Measurements from ENCODE around the gene FAM110C. TPM values are rescaled to one million over a fixed set of nuclear protein-coding genes. Genes with fewer than 3 reads are reported as not detected.
A peak's percentile ranks its signal among the peaks of the same experiment; 100 is the strongest.
"Not testable (repeated sequence)": the region's sequence is repeated elsewhere in the genome, so short reads cannot be mapped to it uniquely, and the experiment has no call there.

Gene FAM110C
- 0.78 and 1.2 TPM in 2 replicates for total RNA-seq

- peaks cover 49% of the 10 kb centered on the region for H3K27me3 Mint-ChIP-seq (ENCODE audit: insufficient read depth)
- peaks cover 43% of the 10 kb centered on the region for H3K4me1 Mint-ChIP-seq (ENCODE audit: low read depth)
- intact Hi-C loops (cut with micrococcal nuclease), result no loop called here
- DNase-seq (ENCODE audit: low spot score), result peak; percentile 53
- peak within 1 kb of the TSS; percentile 86 for H3K4me3 Mint-ChIP-seq
- peak within 1 kb of the TSS; percentile 73 for H3K27ac Mint-ChIP-seq
- peaks cover 7% of the 10 kb centered on the region for H3K36me3 Mint-ChIP-seq (ENCODE audit: low read depth)
- no peaks in the 10 kb centered on the region for H3K9me3 Mint-ChIP-seq
Measured at GRCh38 chr2:46471-47345, at the start of gene FAM110C. Gene FAM110C, minus strand, starts transcription at chr2:46505. Its CDS starts 120 bp downstream, at chr2:46385.

GRCh38 chr2:92326-92725 is 46.0 kb upstream of the FAM110C start:
- Mint-ChIP-seq H3K9me3 (peaks cover 8% of the 10 kb centered on the region), H3K27ac (no peak overlapping the region), H3K27me3 (ENCODE audit: insufficient read depth) (peaks cover 7% of the 10 kb centered on the region), H3K4me3 (no peak overlapping the region), H3K4me1 (ENCODE audit: low read depth) (no peaks in the 10 kb centered on the region), H3K36me3 (ENCODE audit: low read depth) (no peaks in the 10 kb centered on the region)
- intact Hi-C loops (cut with micrococcal nuclease), result no loop called here
- no peak for DNase-seq (ENCODE audit: low spot score)

GRCh38 chr2:90645-91312 is 44.5 kb upstream of the FAM110C start:
- Mint-ChIP-seq H3K27ac (no peak overlapping the region), H3K4me3 (no peak overlapping the region), H3K9me3 (peaks cover 1% of the 10 kb centered on the region), H3K36me3 (ENCODE audit: low read depth) (no peaks in the 10 kb centered on the region), H3K4me1 (ENCODE audit: low read depth) (no peaks in the 10 kb centered on the region), H3K27me3 (ENCODE audit: insufficient read depth) (peaks cover 7% of the 10 kb centered on the region)
- intact Hi-C loops (cut with micrococcal nuclease), result no loop called here
- DNase-seq (ENCODE audit: low spot score), result no peak

- Mint-ChIP-seq H3K27ac (no peak overlapping the region), H3K27me3 (ENCODE audit: insufficient read depth) (peaks cover 19% of the 10 kb centered on the region), H3K4me3 (no peak overlapping the region), H3K36me3 (ENCODE audit: low read depth) (no peaks in the 10 kb centered on the region), H3K9me3 (no peaks in the 10 kb centered on the region), H3K4me1 (ENCODE audit: low read depth) (no peaks in the 10 kb centered on the region)
- no peak for DNase-seq (ENCODE audit: low spot score)
- intact Hi-C loops (cut with micrococcal nuclease), result no loop called here
Measured at GRCh38 chr2:85761-86160, 39.5 kb upstream of the FAM110C start.

- intact Hi-C loops (cut with micrococcal nuclease), result no loop called here
- Mint-ChIP-seq H3K27ac (no peak overlapping the region), H3K27me3 (ENCODE audit: insufficient read depth) (peaks cover 23% of the 10 kb centered on the region), H3K36me3 (ENCODE audit: low read depth) (no peaks in the 10 kb centered on the region), H3K4me1 (ENCODE audit: low read depth) (no peaks in the 10 kb centered on the region), H3K4me3 (no peak overlapping the region), H3K9me3 (no peaks in the 10 kb centered on the region)
- no peak for DNase-seq (ENCODE audit: low spot score)
Measured at GRCh38 chr2:84121-84520, 37.8 kb upstream of the FAM110C start.

- H3K27me3 Mint-ChIP-seq (ENCODE audit: insufficient read depth), result peaks cover 27% of the 10 kb centered on the region
- no peaks in the 10 kb centered on the region for H3K4me1 Mint-ChIP-seq (ENCODE audit: low read depth)
- no peaks in the 10 kb centered on the region for H3K36me3 Mint-ChIP-seq (ENCODE audit: low read depth)
- no peak for DNase-seq (ENCODE audit: low spot score)
- H3K9me3 Mint-ChIP-seq, result no peaks in the 10 kb centered on the region
- intact Hi-C loops (cut with micrococcal nuclease), result no loop called here
- no peak overlapping the region for H3K27ac Mint-ChIP-seq
- H3K4me3 Mint-ChIP-seq, result no peak overlapping the region
Measured at GRCh38 chr2:80971-81736, 34.8 kb upstream of the FAM110C start.

- Mint-ChIP-seq H3K9me3 (no peaks in the 10 kb centered on the region), H3K4me1 (ENCODE audit: low read depth) (no peaks in the 10 kb centered on the region), H3K36me3 (ENCODE audit: low read depth) (no peaks in the 10 kb centered on the region), H3K27me3 (ENCODE audit: insufficient read depth) (peaks cover 29% of the 10 kb centered on the region), H3K27ac (no peak overlapping the region), H3K4me3 (no peak overlapping the region)
- intact Hi-C loops (cut with micrococcal nuclease), result no loop called here
- no peak for DNase-seq (ENCODE audit: low spot score)
Measured at GRCh38 chr2:80378-80777, 34.1 kb upstream of the FAM110C start.

- no peak for DNase-seq (ENCODE audit: low spot score)
- Mint-ChIP-seq H3K9me3 (no peaks in the 10 kb centered on the region), H3K4me3 (no peak overlapping the region), H3K27me3 (ENCODE audit: insufficient read depth) (peaks cover 7% of the 10 kb centered on the region), H3K4me1 (ENCODE audit: low read depth) (no peaks in the 10 kb centered on the region), H3K36me3 (ENCODE audit: low read depth) (no peaks in the 10 kb centered on the region), H3K27ac (no peak overlapping the region)
- intact Hi-C loops (cut with micrococcal nuclease), result no loop called here
Measured at GRCh38 chr2:71309-72035, 25.2 kb upstream of the FAM110C start.

GRCh38 chr2:69366-70344 is 23.4 kb upstream of the FAM110C start:
- no peak for DNase-seq (ENCODE audit: low spot score)
- intact Hi-C loops (cut with micrococcal nuclease), result no loop called here
- no peak overlapping the region for H3K4me3 Mint-ChIP-seq
- H3K9me3 Mint-ChIP-seq, result no peaks in the 10 kb centered on the region
- peaks cover 5% of the 10 kb centered on the region for H3K27me3 Mint-ChIP-seq (ENCODE audit: insufficient read depth)
- H3K36me3 Mint-ChIP-seq (ENCODE audit: low read depth), result no peaks in the 10 kb centered on the region
- H3K27ac Mint-ChIP-seq, result no peak overlapping the region
- H3K4me1 Mint-ChIP-seq (ENCODE audit: low read depth), result no peaks in the 10 kb centered on the region

- H3K4me3 Mint-ChIP-seq; H3K27me3 Mint-ChIP-seq (ENCODE audit: insufficient read depth); DNase-seq (ENCODE audit: low spot score); H3K9me3 Mint-ChIP-seq; intact Hi-C loops (cut with micrococcal nuclease); H3K27ac Mint-ChIP-seq; H3K4me1 Mint-ChIP-seq (ENCODE audit: low read depth); H3K36me3 Mint-ChIP-seq (ENCODE audit: low read depth): not testable (repeated sequence)
Measured at GRCh38 chr2:68637-69036, 22.3 kb upstream of the FAM110C start.

- intact Hi-C loops (cut with micrococcal nuclease), result no loop called here
- H3K36me3 Mint-ChIP-seq (ENCODE audit: low read depth), result no peaks in the 10 kb centered on the region
Measured at GRCh38 chr2:66853-67252, 20.5 kb upstream of the FAM110C start.

GRCh38 chr2:65121-65520 is 18.8 kb upstream of the FAM110C start:
- Mint-ChIP-seq H3K36me3 (ENCODE audit: low read depth) (no peaks in the 10 kb centered on the region), H3K9me3 (no peaks in the 10 kb centered on the region), H3K4me1 (ENCODE audit: low read depth) (no peaks in the 10 kb centered on the region), H3K27ac (no peak overlapping the region), H3K27me3 (ENCODE audit: insufficient read depth) (no peaks in the 10 kb centered on the region), H3K4me3 (no peak overlapping the region)
- intact Hi-C loops (cut with micrococcal nuclease), result no loop called here
- no peak for DNase-seq (ENCODE audit: low spot score)

More at GRCh38 chr2:66853-67252, 20.5 kb upstream of the FAM110C start:
- Mint-ChIP-seq H3K4me3 (no peak overlapping the region), H3K9me3 (no peaks in the 10 kb centered on the region), H3K27me3 (ENCODE audit: insufficient read depth) (no peaks in the 10 kb centered on the region), H3K4me1 (ENCODE audit: low read depth) (no peaks in the 10 kb centered on the region), H3K27ac (no peak overlapping the region)
- DNase-seq (ENCODE audit: low spot score), result no peak
